HG02973 (cell line): ENCODE measurements around the gene TSPAN9.

ENCODE experiments used
- ATAC-seq: cut with Tn5 transposase; IDR thresholded peaks from one replicate; pipeline ENCODE4 v1.9.1; 2021; ENCODE audit warnings: moderate library complexity; ENCODE audit not compliant: unreplicated experiment

TSPAN9 gene

GRCh38 chr12:3076730-3077571 is at the start of gene TSPAN9:
TSPAN9 (plus strand) TSS chr12:3077379; CDS start chr12:3201194, 123,815 bp downstream.
- ATAC-seq: peak; percentile 52

- ATAC-seq: no peak
Observed at GRCh38 chr12:3028108-3028507, 49.1 kb upstream of the TSPAN9 start.

GRCh38 chr12:3030821-3031429 is 46.3 kb upstream of the TSPAN9 start:
- ATAC-seq: no peak

- ATAC-seq: no peak
Observed at GRCh38 chr12:3032161-3032560, 45.0 kb upstream of the TSPAN9 start.

- no peak for ATAC-seq
Observed at GRCh38 chr12:3032770-3033538, 44.2 kb upstream of the TSPAN9 start.

GRCh38 chr12:3033539-3033867 is 43.7 kb upstream of the TSPAN9 start:
- no peak for ATAC-seq

GRCh38 chr12:3034067-3034750 is 43.0 kb upstream of the TSPAN9 start:
- ATAC-seq: no peak

- ATAC-seq: no peak
Observed at GRCh38 chr12:3035171-3035570, 42.0 kb upstream of the TSPAN9 start.

- ATAC-seq: no peak
Observed at GRCh38 chr12:3035815-3036702, 41.1 kb upstream of the TSPAN9 start.

- ATAC-seq: no peak
Observed at GRCh38 chr12:3036901-3037600, 40.1 kb upstream of the TSPAN9 start.

GRCh38 chr12:3038166-3038565 is 39.0 kb upstream of the TSPAN9 start:
- ATAC-seq: no peak

- ATAC-seq: no peak
Observed at GRCh38 chr12:3038926-3039510, 38.2 kb upstream of the TSPAN9 start.

- no peak for ATAC-seq
Observed at GRCh38 chr12:3040026-3040656, 37.0 kb upstream of the TSPAN9 start.

GRCh38 chr12:3040663-3041544 is 36.3 kb upstream of the TSPAN9 start:
- ATAC-seq: no peak

GRCh38 chr12:3041558-3042164 is 35.5 kb upstream of the TSPAN9 start:
- peak; percentile 65 for ATAC-seq

GRCh38 chr12:3042394-3042793 is 34.8 kb upstream of the TSPAN9 start:
- ATAC-seq: no peak

- no peak for ATAC-seq
Observed at GRCh38 chr12:3042826-3043225, 34.4 kb upstream of the TSPAN9 start.
